HUES64 (cell line): ENCODE results near the gene LMAN2.

Experiments used
- H3K27ac ChIP-seq: 2 replicates; pipeline ENCODE4 v1.7.0; 2013; ENCODE audit warnings: low read depth, low read length, inconsistent platforms
- H3K27me3 ChIP-seq: 2 replicates; pipeline ENCODE4 v1.6.1; 2013; ENCODE audit warnings: mild to moderate bottlenecking, low read length; ENCODE audit not compliant: insufficient read depth
- H3K36me3 ChIP-seq: 2 replicates; pipeline ENCODE4 v1.6.1; 2013; ENCODE audit warnings: mild to moderate bottlenecking, low read length; ENCODE audit not compliant: insufficient read depth
- H3K4me1 ChIP-seq: 2 replicates; pipeline ENCODE4 v1.6.1; 2013; ENCODE audit warnings: mild to moderate bottlenecking, low read length, moderate library complexity; ENCODE audit not compliant: insufficient read depth
- H3K4me3 ChIP-seq: 2 replicates; pipeline ENCODE4 v1.5.1; 2013; ENCODE audit warnings: mild to moderate bottlenecking, low read length, moderate library complexity
- H3K9ac ChIP-seq: 2 replicates; pipeline ENCODE4 v1.6.1; 2013; ENCODE audit warnings: mild to moderate bottlenecking, low read depth, low read length
- H3K9me3 ChIP-seq: 2 replicates; pipeline ENCODE4 v1.6.1; 2013; ENCODE audit warnings: low read depth, low read length; ENCODE audit not compliant: insufficient read depth
- WGBS: fragments of 150-250, 120-280 bp; methylation state at CpG from one replicate; pipeline ENCODE4 v1.1.7; 2013; ENCODE audit warnings: missing lambda C conversion rate; 5-methylcytosine and 5-hydroxymethylcytosine counted together

The LMAN2 gene

DNA sequence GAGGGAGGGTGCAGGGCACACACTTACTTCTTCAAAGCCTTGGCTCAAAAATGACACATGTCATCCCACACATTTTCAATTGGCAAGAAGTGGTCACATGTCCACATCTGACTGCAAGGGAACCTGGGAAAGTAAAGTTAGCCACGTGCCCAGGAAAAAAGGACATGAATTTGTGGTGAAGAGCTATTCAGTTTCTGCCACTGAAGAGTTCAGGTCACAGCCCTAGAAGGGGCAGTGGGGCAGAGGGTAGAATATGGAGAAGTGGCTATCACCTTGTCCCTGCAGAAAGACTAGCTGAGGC, 4.3 kb upstream of the LMAN2 start:
- H3K36me3 ChIP-seq: no peaks in the 10 kb centered on the region
- no peaks in the 10 kb centered on the region for H3K9me3 ChIP-seq
- 0 out of 2 replicates have a peak, but pooled peaks cover 2% of the 10 kb centered on the region for H3K4me1 ChIP-seq
- H3K27ac ChIP-seq: no peak overlapping the region
- peaks cover 8% of the 10 kb centered on the region; the same call in 1 of the 2 replicates for H3K27me3 ChIP-seq
- H3K9ac ChIP-seq: no peak overlapping the region
- 32% methylated on average over 1 of the region's 1 CpG for WGBS
- H3K4me3 ChIP-seq: no peak overlapping the region

DNA sequence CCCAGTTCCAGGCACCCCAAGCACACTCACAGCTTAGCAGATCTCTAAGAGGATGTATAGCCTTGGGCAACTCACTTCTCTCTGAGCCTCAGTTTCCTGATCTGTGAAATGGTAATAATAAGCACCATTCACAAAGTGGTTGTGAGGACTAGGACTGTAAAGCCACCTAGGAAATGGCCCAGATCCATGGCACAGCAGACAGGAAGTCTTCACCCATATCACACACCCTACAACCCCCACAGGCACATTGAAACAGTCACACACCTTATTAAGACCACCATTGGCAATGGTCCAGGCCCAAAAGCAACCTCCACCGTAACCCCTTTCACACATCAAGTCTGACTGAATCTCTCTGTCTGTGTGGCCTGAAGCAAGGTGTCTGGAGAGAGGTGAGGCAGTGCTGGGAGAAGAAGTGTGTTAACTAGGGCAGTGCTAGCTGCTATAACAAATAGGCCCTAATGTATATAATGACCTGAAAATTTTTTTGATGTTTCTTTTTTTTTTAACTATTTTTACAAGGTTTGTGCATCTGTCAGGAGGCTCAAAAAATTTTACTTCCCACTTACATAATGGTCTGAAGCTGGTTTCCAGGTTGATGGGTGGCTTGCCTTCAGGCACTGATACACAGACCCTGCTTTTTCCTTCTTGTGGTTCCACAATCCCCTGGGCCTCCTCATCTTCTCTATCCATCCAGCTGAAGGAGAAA, 3.8 kb upstream of the LMAN2 start:
- Histone ChIP-seq H3K4me1 (peaks cover 6% of the 10 kb centered on the region; the same call in 1 of the 2 replicates), H3K9ac (no peak overlapping the region)

DNA sequence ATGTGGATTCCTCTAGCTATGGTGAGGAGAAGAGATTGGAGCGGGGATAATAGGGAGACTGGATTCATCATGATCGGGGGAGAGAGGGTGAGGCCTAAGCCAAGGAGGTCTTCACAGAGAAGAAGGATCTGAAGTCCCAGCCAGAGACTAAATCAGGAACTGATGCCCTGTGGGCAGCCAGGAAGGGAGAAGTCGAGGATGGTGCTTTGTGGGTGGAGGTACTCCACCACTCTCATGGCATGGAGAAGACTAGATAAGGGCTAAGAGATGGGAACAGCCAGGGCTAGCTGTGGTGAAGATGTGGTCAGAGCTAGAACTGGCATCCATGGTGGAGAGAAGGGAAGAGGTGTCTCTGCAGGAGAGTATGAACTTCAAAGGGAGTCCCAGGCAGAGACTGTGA, 3.2 kb upstream of the LMAN2 start:
- Histone ChIP-seq H3K36me3 (peaks cover 2% of the 10 kb centered on the region; the same call in 1 of the 2 replicates), H3K4me3 (no peak overlapping the region), H3K9me3 (no peaks in the 10 kb centered on the region), H3K4me1 (peaks cover 8% of the 10 kb centered on the region; the same call in 1 of the 2 replicates), H3K9ac (no peak overlapping the region), H3K27me3 (peaks cover 8% of the 10 kb centered on the region; the same call in 1 of the 2 replicates), H3K27ac (no peak overlapping the region)
- WGBS: 75% methylated on average over 3 of the region's 3 CpGs

More for the DNA sequence above, 3.8 kb upstream of the LMAN2 start:
- 100% methylated on average over 1 of the region's 1 CpG for WGBS
- Histone ChIP-seq H3K9me3 (no peaks in the 10 kb centered on the region), H3K4me3 (no peak overlapping the region), H3K36me3 (no peaks in the 10 kb centered on the region), H3K27me3 (peaks cover 8% of the 10 kb centered on the region; the same call in 1 of the 2 replicates), H3K27ac (no peak overlapping the region)

DNA sequence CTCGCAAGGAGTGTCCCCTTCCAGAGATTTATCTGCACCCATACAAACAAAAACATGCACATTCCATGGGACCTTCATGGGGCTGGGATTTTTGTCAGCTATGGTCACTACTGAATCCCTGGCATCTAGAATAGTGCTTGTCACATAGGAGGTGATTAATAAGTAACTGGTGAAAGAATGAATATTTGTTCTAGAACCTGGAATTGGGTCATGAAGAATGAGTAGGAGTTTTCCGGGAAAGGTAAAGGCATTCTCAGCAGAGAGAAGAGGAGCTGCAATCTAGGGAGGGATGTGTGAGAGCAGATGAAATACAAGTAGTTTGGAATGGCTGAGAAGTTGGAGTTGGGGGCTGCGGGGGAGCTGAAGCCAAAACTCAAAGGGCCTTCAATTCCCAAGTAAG, 2.8 kb upstream of the LMAN2 start:
- 91% methylated on average over 3 of the region's 3 CpGs for WGBS
- H3K9ac ChIP-seq: no peak overlapping the region
- H3K27ac ChIP-seq: no peak overlapping the region
- no peak overlapping the region for H3K4me3 ChIP-seq
- H3K27me3 ChIP-seq: peaks cover 8% of the 10 kb centered on the region; the same call in 1 of the 2 replicates
- H3K9me3 ChIP-seq: no peaks in the 10 kb centered on the region
- H3K36me3 ChIP-seq: peaks cover 5% of the 10 kb centered on the region; the same call in 1 of the 2 replicates
- H3K4me1 ChIP-seq: peaks cover 10% of the 10 kb centered on the region; the same call in 1 of the 2 replicates

DNA sequence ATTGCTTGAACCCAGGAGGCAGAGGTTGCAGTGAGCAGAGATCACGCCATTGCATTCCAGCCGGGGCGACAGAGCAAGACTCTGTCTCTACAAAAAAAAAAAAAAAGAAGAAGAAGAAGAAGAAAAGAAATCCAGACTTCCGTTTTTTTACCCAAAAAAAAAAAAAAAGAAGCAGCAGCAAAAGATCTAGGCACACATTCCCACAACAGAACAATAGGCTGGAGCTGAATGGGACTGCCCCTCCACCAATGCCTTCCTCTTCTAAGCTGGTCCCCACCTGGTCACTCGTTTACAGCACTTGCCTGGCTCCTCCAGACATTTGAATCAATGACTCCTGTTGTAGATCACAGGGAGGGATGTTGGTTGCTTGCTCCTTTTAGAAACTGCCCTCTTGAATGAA, 1.6 kb upstream of the LMAN2 start:
- H3K4me3 ChIP-seq: no peak overlapping the region
- 55% methylated on average over 2 of the region's 5 CpGs for WGBS
- peaks cover 6% of the 10 kb centered on the region; the same call in 1 of the 2 replicates for H3K36me3 ChIP-seq
- peaks cover 8% of the 10 kb centered on the region; the same call in 1 of the 2 replicates for H3K27me3 ChIP-seq
- H3K27ac ChIP-seq: no peak overlapping the region
- H3K9me3 ChIP-seq: no peaks in the 10 kb centered on the region
- peaks cover 11% of the 10 kb centered on the region; the same call in 1 of the 2 replicates for H3K4me1 ChIP-seq
- H3K9ac ChIP-seq: no peak overlapping the region

DNA sequence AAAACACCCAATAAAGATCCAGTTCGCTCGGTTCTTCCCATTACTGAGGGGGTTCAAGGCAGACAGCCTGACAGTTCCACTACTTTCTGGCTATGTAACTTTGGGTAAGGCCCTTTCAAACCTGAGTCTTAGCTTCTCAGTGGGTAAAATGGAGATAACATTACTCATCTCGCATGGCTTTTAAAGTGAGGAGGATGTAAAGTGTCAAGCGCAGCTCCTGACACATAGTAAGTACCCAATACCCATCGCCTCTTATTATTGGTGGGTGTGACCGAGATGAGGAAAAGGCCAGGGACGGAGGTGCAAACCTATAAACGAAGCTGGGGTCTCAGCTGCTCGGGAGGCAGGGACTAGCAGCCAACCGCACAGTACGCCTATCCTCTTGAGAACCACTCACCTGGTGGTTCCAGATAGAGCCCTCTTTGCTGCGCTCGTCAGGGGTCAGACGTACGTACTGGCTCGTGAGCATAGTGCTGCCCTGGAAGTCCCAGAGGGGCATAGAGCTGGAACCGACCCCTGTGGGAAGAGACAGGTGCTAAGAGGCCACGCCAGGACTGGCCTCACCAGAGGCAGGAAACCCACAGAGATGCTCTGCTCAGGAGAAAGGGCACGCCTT, 584 bp downstream of the LMAN2 start:
- Histone ChIP-seq H3K27ac (peak overlapping the region; percentile 99), H3K4me1 (peaks cover 11% of the 10 kb centered on the region; the same call in 1 of the 2 replicates), H3K9me3 (no peaks in the 10 kb centered on the region), H3K36me3 (peaks cover 21% of the 10 kb centered on the region), H3K4me3 (peak overlapping the region; percentile 99), H3K9ac (peak overlapping the region; percentile 98), H3K27me3 (peaks cover 5% of the 10 kb centered on the region; the same call in 1 of the 2 replicates)
- 16% methylated on average over 19 of the region's 19 CpGs for WGBS

DNA sequence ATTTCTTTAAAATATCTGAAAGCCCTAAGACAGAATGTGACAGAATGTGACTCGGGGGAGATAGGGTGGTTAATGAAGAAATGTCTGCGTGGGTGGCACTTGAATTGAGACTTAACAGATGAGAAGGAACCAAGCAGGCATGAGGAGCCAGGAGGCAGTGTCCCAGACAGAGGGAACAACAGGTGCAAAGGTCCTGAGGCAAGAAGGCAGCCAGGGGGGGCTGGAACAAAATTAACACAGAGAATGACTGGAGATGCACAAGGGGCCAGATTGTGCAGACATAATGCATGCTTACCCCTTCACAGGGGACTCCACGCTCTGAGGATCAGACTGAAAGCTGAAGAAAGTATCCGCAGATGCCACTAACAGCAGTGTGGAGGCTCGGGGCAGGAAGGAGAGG, 1.7 kb downstream of the LMAN2 start:
- Histone ChIP-seq H3K4me1 (peaks cover 11% of the 10 kb centered on the region; the same call in 1 of the 2 replicates), H3K9ac (no peak overlapping the region), H3K9me3 (no peaks in the 10 kb centered on the region), H3K27ac (no peak overlapping the region), H3K36me3 (peaks cover 24% of the 10 kb centered on the region), H3K27me3 (peaks cover 4% of the 10 kb centered on the region; the same call in 1 of the 2 replicates), H3K4me3 (0 out of 2 replicates have a peak overlapping the region, but pooled peaks have one; percentile 15)
- WGBS: 87% methylated on average over 5 of the region's 5 CpGs

DNA sequence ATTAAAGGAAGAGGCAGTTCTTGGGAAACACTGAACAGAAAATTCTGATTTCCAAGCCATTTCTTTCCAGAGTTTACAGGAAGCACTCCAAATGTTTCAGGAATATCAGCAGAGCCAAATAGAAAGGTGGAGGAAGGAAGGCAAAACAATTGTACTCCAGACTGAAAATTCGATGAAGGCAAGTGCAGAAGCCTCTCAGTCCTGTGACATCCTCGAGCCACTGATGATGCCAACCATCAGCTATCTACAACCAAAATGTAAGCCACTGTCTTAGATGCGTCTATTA, 2.2 kb downstream of the LMAN2 start:
- H3K27me3 ChIP-seq: no peaks in the 10 kb centered on the region
- peaks cover 24% of the 10 kb centered on the region for H3K36me3 ChIP-seq
- no peak overlapping the region for H3K27ac ChIP-seq
- 89% methylated on average over 3 of the region's 3 CpGs for WGBS
- H3K9me3 ChIP-seq: no peaks in the 10 kb centered on the region
- H3K4me3 ChIP-seq: 0 out of 2 replicates have a peak overlapping the region, but pooled peaks have one; percentile 15
- H3K9ac ChIP-seq: no peak overlapping the region
- H3K4me1 ChIP-seq: peaks cover 11% of the 10 kb centered on the region; the same call in 1 of the 2 replicates

DNA sequence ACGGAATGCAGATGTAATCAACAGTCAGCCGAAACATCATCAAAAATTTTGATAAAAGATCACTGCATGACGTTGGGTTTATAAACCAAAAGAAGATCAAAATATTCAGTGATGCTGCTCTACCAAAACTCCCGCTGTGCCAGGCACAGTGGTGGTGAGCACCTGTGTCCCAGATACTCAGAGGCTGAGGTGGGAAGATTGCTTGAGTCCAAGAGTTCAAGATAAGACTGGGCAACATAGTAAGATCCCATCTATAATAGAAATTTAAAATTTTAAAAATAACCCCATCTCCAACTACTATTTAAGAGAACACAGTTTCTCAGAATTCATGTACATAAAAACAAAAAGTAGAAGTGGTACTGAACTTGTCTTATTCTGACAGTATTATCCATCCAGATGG, 3.8 kb downstream of the LMAN2 start:
- Histone ChIP-seq H3K4me1 (peaks cover 11% of the 10 kb centered on the region; the same call in 1 of the 2 replicates), H3K36me3 (peaks cover 29% of the 10 kb centered on the region), H3K27ac (no peak overlapping the region), H3K27me3 (no peaks in the 10 kb centered on the region), H3K4me3 (no peak overlapping the region), H3K9ac (no peak overlapping the region), H3K9me3 (no peaks in the 10 kb centered on the region)
- WGBS: 94% methylated on average over 4 of the region's 4 CpGs

DNA sequence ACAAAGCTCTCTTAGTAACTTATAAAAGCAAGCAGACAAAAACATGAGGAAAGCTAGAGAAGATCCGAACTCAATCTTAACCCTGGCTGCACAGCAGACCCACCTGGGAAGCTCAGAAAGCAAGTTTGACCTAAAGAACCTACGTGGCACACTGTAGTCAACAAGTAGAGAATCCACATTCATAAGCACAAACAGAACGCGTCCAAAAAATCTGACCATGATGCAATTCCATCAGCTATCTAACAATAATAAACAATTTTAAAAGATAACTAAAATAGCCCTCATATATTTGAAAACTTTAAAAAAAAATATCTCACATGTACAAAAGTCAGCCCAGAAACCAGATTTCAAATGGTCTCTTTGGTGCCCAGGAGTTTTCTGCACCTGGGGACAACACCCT, 4.6 kb downstream of the LMAN2 start:
- Histone ChIP-seq H3K9me3 (no peaks in the 10 kb centered on the region), H3K4me1 (peaks cover 8% of the 10 kb centered on the region; the same call in 1 of the 2 replicates), H3K36me3 (peaks cover 34% of the 10 kb centered on the region), H3K27me3 (no peaks in the 10 kb centered on the region), H3K9ac (no peak overlapping the region), H3K4me3 (no peak overlapping the region), H3K27ac (no peak overlapping the region)
- WGBS: 72% methylated on average over 4 of the region's 4 CpGs

DNA sequence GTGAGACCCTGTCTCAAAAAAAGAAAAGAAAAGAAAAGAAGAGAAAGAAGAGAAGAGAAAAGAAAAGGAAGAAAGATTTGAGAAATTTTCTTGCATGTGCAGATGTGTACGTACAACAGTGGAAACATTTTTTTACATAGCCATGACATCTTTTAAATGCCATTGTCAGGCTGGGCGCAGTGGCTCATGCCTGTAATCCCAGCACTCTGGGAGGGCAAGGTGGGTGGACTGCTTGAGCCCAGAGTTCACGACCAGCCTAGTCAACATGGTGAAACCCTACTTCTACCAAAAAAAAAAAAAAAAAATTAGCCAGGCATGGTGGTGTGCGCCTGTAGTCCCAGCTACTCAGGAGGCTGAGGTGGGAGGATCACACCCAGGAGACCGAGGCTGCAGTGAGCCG, 6.6 kb downstream of the LMAN2 start:
- WGBS: 92% methylated on average over 6 of the region's 6 CpGs
- 0 out of 2 replicates have a peak, but pooled peaks cover 3% of the 10 kb centered on the region for H3K4me1 ChIP-seq
- no peak overlapping the region for H3K27ac ChIP-seq

More for the DNA sequence above, 6.6 kb downstream of the LMAN2 start:
- no peaks in the 10 kb centered on the region for H3K9me3 ChIP-seq
- no peaks in the 10 kb centered on the region for H3K27me3 ChIP-seq
- H3K9ac ChIP-seq: no peak overlapping the region
- peaks cover 40% of the 10 kb centered on the region for H3K36me3 ChIP-seq
- H3K4me3 ChIP-seq: no peak overlapping the region
